GM18498 (cell line): ENCODE data around the gene CENPT.
"Not testable (repeated sequence)": the region's sequence is repeated elsewhere in the genome, so short reads cannot be mapped to it uniquely, and the experiment has no call there.

Source experiments
- ATAC-seq: cut with Tn5 transposase; IDR thresholded peaks from one replicate; pipeline ENCODE4 v1.9.1; 2021; ENCODE audit warnings: mild to moderate bottlenecking, moderate library complexity; ENCODE audit not compliant: unreplicated experiment

CENPT gene

DNA sequence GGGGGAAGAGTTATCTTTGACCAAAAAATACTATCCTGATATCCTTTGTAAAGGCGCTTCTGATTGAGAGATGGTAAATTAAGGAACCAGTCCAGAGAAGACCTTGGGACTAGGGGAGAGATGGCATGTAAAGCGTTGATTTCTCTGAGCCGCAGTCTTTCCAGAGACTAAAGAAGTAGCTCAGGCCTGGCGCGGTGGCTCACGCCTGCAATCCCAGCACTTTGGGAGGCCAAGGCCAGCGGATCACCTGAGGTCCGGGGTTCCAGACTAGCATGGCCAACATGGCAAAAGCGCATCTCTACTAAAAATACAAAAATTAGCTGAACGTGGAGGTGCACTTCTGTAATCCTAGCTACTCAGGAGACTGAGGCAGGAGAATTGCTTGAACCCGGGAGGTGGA, 625 bp upstream of the CENPT start:
- no peak for ATAC-seq

DNA sequence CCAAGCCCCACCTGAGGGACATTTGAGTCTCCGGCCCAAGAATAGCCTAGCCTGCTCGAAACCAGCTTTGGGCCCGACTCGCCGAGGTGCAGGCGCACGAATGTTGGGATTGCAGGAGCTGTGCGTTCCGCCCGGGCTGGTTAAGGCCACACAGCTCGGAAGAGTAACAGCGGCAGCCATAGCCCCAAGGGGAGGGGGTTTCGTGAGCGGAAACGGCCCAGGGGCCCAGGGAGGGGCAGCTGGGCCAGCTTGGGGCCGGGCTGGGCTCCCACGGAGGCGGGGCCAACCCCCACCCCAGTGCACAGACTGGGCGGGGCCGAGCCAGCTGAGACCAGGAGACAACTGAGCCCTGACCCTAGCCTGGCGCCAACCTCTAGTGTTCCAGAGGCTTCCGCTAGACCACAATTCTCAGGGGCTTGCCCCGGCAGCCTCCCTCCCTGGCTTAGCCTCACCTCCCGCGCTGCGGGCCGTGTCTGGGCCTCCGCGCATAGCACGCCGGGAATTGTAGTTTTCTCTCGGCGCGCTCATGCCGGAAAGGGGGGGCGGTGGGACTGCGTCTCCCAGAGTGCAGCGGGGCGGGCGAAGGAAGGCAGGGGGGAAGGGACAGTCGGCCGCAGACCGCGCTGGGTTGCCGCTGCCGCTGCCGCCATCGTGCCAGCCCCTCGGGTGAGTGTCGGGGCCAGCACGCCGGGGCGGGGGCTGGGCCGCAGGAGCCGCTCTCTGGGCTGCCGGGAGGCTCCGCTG, 1.0 kb downstream of the CENPT start, which contains the start of gene NUTF2:
Gene NUTF2 (plus strand): TSS at position 614 of the 744 bp plus-strand sequence. CDS start 18,198 bp downstream, outside the sequence.
- peak; percentile 61 for ATAC-seq

DNA sequence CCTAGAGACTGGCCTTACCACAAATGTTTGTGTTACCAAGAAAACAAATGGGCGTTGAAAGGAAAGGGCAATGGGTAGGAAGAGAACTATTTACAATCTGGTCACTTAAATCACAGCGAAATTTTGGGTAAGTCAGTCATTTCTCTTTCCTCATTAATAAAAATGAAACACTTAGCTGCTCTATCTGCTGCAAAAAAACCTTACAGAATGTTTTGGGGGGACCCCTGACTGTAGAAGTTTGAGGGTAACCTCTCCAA, 1.5 kb downstream of the CENPT start:
- ATAC-seq = no peak

DNA sequence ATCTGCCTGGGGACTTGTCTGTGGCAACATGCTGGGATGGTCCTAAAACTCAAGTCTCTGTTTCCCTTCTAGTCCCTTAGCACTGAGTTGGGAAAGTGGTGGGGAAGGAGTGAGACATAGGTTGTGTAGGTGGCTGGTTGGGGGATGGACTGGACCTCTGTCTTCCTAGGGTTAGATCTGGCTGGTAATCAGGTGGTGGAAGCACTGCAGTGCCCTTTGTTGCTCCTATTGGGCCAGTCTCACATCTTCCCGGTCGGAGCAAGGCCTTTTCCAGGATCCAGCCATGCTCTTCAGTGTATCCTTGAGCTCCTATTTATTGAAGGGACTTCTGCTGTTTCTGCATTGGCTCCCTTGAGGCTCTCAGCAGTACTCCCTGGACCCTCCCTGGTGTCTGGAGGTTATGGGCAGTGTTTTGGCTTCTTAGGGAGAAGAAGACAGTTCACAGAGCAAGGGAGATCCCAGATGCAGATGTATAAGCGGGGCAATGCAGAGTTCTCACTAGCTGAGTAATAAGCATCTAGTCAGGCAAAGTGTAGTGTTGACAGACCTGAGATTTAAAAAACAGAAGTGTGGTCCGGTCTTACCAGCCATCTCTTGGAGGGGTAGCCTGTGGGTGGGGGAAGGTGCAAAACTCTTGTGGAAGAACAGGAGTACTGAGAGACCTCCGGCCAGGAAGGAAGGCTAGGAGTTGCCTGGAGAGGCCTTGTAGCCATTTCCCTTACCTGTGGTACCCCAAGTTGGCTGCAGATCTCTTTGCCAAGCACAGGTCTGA, 2.0 kb downstream of the CENPT start:
- ATAC-seq = no peak

DNA sequence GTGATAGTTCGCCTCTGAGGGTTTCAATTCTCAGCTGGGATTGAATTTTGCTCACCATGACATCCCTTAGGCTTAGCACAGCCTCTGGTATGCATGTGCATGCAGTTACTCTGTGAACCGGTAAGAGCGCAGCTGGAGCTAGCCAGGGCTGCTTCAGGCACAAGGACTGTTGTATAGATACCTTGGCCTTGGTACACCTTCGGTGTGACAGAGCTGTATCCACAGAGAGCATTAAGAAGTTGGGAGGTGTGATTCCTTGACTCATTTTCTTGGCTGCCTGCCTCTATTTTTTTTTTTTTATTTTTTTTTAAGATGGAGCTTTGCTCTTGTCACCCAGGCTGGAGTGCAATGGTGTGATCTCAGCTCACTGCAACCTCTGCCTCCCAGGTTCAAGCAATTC, 3.0 kb downstream of the CENPT start:
- no peak for ATAC-seq

DNA sequence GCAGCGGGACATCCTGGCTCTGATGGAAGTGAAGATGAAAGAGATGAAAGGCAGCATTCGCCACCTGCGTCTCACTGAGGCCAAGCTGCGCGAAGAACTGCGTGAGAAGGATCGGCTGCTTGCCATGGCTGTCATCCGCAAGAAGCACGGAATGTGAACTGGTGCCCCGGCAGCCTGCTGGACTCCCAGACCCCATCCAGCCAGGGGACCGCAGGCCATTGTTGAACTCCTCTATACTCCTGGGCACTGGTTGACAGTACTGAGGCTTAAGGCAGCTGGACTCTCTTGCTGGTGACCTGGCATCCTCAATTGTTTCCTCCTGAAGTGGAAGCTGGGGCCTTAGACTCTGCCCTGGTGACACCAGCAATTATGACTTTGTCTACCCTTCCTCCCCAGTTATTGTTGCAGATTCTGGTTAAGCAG, 4.1 kb downstream of the CENPT start:
- no peak for ATAC-seq

DNA sequence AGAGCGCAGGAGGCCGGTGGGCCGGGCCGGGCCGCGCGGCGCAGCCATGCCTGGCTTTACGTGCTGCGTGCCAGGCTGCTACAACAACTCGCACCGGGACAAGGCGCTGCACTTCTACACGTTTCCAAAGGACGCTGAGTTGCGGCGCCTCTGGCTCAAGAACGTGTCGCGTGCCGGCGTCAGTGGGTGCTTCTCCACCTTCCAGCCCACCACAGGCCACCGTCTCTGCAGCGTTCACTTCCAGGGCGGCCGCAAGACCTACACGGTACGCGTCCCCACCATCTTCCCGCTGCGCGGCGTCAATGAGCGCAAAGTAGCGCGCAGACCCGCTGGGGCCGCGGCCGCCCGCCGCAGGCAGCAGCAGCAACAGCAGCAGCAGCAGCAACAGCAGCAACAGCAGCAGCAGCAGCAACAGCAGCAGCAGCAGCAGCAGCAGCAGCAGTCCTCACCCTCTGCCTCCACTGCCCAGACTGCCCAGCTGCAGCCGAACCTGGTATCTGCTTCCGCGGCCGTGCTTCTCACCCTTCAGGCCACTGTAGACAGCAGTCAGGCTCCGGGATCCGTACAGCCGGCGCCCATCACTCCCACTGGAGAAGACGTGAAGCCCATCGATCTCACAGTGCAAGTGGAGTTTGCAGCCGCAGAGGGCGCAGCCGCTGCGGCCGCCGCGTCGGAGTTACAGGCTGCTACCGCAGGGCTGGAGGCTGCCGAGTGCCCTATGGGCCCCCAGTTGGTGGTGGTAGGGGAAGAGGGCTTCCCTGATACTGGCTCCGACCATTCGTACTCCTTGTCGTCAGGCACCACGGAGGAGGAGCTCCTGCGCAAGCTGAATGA, 4.8 kb downstream of the CENPT start:
- ATAC-seq = peak; percentile 18

DNA sequence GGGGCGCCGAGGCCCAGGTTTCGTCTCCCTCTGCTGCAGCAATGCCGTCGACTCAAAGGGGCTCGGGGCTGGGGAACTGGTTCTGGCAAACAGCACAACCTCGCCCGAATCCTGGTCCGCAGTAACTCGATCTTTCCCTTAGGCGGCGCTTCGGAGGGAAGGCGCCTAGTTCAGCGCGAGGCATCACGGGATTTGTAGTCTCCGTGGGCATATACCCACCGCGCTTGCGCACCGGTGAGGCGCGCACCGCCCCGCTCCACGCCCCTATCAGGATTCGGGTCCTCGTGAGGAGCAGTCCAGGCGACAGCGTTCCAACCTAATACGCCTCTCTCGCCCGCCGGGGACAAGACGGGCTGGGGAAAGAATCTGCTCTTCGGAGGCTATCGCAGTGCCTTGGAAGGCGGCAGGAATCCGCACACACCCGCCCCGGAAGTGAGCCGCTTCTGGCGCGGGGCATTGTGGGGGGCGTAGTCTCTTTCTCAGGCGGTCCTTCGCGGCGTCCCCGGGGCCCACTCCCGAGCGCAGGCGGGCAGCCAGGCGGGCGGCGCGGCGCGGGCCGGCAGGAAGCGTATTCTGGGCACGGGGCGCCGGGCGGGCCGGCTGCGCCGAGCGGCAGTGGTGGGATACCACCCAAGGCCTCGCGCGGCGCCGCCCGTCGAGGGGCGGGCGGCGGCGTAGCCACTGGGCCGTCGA, 5.5 kb downstream of the CENPT start, which contains the start of gene THAP11:
Gene THAP11 (plus strand): TSS at position 505 of the 693 bp plus-strand sequence. CDS start 235 bp downstream, outside the sequence.
- ATAC-seq = peak; percentile 44

DNA sequence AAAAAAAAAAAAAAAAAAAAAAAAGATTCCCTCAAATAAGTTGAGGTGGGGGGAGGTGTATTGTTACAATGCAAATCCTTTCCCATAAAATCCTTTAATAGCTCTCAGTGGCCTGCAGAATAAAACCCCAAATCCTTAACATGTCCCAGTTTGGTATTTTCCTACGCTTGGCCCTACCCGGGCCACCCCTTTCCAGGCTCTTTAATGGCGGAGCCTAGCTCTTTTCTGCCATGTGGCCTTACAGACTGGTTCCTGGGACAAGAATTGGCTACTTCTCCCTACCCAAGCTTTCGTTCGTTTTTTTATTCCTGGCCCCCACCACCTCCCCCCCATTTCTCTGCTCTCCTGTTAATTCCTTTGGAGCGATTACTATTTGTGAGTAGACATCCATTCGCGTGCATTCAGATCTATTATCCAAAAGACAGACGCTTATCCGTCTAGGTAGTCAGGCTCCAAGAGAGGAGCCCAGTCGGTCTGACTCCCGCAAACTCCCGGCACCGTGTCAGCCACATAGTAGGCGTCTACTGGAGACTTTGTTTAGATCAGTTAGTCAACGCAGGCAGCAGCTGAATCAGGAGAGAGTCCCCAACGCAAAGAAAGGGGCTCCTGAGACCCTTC, 6.2 kb downstream of the CENPT start:
- no peak for ATAC-seq

DNA sequence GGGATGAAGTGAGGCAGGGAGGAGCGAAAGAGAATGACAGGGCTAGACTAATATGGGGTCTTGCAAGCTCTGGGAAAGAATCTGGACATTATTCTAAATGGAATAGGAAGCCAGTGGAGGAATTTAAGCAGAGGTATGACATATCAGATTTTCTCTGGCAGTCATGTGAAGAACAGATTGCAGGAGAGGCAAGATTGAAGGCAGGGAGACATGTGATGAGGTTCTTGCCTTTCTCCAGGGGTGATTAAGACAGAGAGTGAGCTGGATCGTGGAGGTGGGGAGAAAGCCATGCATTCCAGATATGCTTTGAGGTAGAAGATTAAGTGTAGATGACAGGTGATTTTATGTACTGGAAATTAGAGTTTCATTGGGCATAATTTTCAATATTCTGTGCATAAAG, 9.7 kb downstream of the CENPT start:
- no peak for ATAC-seq

DNA sequence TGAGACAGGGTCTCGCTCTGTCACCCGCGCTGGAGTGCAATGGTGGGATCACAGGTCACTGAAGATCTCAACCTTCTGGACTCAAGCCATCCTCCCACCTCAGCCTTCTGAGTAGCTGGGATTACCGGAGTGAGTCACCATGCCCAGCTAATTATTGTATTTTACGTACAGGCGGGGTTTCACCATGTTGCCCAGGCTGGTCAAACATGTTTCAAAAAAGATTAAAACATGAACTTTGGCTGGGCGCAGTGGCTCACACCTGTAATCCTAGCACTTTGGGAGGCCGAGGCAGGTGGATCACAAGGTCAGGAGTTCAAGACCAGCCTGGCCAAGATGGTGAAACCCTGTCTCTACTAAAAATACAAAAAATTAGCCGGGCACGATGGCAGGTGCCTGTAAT, 10.3 kb downstream of the CENPT start:
- ATAC-seq = not testable (repeated sequence)

DNA sequence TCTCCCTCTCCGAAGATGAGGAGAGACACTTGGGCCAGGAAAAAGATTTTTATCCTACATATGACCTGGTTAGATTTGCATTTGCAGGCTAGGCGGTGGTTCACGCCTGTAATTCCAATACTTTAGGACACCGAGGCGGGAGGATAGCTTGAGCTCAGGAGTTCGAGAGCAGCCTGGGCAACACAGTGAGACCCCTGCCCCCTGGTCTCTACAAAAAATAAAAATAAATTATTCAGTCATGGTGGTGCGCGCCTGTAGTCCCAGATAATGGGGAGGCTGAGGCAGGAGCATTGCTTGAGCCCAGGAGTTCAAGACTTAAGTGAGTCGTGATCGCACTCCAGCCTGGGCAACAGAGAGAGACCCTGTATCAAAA, 13.3 kb downstream of the CENPT start:
- no peak for ATAC-seq

DNA sequence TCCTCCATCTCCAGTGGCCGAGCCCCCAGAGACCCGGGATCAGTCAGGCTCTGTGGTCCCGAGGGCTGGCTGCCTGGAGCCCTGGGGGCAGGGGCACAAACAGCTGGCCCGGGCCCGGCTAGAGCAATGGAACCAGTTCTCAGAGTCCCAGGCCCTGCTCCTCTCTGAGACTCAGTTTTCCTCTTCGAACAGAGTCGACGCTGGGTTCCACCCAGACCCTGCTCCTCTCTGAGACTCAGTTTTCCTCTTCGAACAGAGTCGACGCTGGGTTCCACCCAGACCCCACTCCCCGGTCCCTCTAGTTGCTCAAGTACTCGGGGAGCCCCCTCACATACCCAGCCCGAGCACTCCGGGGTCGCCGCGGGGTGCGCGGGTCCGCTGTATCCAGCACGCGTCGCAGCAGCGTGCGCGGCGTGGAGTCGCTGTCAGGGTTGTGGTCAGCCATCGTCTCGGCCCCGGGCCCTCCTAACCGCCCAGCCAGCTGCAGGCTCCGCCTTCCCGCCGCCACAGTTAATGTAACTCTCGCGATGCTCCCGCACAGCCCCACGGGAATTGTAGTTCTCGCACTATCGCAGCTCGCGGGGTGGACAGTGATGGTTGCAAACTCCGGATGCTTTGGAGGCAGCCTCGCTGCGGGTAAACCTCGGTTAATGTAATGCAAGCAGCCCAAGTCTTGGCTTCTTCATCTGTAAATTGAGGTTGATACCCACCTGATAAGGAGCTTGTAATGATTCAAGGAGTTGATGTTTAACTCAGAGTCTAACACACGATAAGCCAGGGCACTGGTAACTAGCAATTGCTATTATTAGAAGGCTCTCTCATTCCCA, 13.9 kb downstream of the CENPT start:
- ATAC-seq = peak; percentile 97

DNA sequence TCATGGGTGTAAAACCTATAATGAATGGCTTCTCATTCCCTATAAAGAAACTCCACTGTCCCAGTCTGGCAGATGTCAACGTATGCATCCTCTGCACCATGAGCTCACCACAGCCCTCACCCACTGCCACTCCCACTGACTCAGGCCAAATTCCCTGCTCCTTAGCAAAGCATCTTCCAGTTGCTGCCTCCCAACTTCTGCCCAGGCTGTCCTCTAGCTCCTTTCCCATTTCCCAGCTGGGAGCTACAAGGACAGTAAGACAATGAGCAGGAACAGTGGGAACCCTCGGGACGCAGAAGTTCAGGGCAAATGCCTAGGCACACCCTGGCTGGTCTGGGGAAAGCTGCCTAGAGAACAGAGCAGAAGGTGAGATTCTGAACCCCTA, 14.5 kb downstream of the CENPT start:
- no peak for ATAC-seq

DNA sequence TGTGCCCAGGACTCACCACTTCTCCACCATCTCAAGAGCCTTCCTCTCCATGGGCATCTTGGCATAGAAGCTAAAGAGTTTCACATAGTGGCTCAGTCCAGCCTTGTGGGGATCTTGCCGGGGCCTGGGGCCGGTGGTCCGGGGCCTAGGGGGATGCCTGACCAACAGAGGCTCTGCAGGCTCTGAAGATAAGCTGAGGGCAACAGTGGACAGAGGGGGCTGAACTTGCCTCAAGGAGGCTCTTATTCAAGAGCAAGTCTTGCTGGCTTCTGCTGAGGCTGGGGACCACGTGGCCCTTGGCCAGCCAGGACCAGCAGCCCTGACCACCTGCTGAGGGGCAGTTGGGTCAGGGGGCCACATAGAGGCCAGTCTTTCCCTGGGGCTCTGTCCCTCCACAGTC, 18.8 kb downstream of the CENPT start:
- no peak for ATAC-seq

DNA sequence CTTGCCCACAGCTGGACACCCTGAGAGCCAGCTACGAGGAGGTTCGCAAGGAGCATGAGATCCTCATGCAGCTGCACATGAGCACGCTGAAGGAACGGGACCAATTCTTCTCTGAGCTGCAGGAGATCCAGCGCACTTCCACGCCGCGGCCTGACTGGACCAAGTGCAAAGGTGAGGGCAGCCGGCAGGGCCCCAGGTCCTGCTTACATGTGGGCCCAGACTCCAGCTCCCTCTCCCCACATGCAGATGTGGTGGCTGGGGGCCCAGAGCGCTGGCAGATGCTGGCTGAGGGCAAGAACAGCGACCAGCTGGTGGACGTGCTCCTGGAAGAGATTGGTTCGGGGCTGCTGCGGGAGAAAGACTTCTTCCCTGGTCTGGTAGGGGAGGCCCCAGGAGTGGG, 21.6 kb downstream of the CENPT start:
- no peak for ATAC-seq

DNA sequence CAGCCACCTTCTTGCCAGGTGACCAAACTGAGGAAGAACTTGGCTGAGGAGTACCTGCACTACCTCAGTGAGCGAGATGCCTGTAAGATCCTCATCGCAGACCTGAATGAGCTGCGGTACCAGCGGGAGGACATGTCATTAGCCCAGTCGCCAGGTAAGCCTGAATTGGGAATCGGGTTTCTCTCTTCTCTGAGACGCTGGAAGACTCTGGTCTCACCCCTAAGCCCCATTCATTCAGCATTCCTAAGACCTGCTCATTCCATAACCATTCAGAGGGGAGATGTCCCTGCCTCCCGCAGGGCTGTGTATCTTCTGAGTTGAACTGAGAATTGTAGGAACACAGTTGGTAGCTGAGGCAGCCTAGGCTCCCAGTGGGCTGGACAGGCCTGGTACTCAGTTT, 22.4 kb downstream of the CENPT start:
- ATAC-seq = no peak

DNA sequence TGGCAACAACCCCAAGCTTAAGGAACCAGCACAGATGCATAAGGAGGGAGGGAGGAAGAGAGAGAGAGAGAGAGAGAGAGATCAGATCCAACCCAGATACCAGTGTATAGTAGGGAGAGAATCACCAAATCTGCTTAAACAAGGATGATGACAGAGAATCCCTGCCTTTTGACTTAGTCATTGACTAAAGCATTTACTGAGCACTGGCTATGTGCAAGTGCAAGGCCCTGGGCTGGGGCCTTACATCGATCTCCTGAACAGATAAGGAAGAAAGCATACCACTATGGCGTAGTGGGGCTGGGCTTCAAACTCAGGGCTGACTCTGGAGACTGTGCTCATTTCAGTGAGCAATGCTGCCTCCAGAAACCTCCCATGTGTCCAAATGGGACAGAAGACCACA, 25.0 kb downstream of the CENPT start:
- ATAC-seq = no peak

DNA sequence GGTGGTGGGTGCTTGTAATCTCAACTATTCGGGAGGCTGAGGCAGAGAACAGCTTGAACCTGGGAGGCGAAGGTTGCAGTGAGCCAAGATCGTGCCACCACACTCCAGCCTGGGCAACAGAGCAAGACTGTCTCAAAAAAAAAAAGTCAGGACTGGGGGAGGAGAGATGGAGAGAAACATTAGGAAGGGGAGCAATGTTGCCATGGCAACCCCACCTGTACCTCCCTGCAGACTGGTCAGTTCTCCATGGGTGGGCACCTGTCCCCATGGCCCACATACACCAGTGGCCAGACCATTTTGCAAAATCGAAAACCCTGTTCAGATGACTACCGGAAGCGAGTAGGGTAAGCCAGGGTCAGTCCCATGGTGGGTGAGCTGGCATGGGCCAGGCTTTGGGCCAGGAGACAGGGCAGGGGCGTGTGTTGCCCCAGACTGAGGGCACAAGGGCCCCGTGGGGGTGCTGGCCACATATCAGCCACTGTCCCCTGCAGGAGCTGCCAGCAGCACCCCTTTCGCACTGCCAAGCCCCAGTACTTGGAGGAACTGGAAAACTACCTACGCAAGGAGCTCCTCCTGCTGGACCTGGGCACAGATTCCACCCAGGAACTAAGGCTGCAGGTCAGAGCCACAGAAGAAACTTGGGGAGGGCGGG, 26.8 kb downstream of the CENPT start:
- no peak for ATAC-seq
